ENCODE data around the gene PLCB3. TPM values are rescaled to one million over a fixed set of nuclear protein-coding genes. Genes with fewer than 3 reads are reported as not detected.

Gene PLCB3
- total and polyA plus RNA-seq, 2 of the 13 experiments (the other 11 are each of a cell fraction or from before 2014, with no cell fraction given): 7.5 to 13.8 TPM

DNA sequence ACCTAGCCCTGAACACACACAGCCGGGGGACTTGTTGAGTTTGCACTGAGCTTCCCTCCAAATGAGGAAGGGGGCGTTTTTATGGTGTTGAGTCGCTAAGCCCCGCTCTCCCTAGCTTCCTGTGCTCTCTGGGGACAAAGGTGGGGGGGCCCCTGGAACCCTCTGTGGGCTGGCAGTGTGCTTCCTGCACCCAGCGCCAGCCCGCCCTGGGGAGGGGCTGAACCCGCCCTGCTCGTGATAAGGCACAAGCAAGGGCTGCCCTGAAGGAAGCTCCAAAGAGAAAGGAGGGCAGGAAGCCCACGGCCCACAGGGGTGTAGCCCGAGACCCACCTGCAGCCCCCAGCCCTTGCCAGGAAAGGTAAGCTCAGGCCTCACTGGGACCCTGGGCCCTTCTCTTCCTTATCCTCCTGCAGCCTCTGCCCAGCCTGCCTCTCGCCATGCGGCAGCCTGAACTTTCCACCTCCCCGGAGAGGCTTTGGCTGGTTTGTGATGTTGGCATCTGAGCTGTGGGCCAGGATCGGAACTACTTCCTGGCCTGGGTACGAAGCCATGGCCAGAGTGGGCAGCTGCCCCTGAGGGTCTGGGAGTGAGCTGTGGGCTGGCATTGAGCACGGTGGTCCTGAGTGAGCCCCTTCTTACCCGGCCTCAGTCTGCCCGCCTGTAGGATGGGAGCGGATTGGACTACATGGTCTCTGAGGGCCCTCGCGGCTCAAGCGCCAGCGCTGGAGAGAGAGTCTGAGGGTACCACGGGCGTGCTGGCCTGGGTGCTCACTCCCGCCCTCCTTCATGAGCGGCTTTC is 44.7 kb upstream of the PLCB3 start, which contains the start of gene FERMT3:
TSS of gene FERMT3 (plus strand) at position 265 of the 799 bp plus-strand sequence. CDS start 644 bp downstream, outside the sequence.
- no peak for DNase-seq (ENCODE audit: low spot score)
- no peak; the same call in 2 of the 3 replicates for ATAC-seq
- CTCF ChIA-PET (ENCODE audit: low intra/inter-chr PET ratio, low total read pairs): no interaction called here
- H3K9ac ChIP-seq (ENCODE audit: insufficient read depth, low read depth, low read length): no peak within 1 kb of the TSS
- no peaks in the 10 kb centered on the region for H3K79me2 ChIP-seq (ENCODE audit: insufficient read depth, low read length)
- H3K9me3 ChIP-seq (ENCODE audit: low read length): no peaks in the 10 kb centered on the region
- H3K4me3 ChIP-seq (replicated peaks in 1 of 3; ENCODE audit: insufficient read depth in 1 of 3, low read depth in 2 of 3, low read length in 3 of 3): no peak within 1 kb of the TSS
- intact Hi-C loops (cut with micrococcal nuclease; ENCODE audit: unreplicated experiment): no loop called here
- H3K4me1 ChIP-seq (ENCODE audit: insufficient read depth, low read length): peaks cover 17% of the 10 kb centered on the region
- H2AFZ ChIP-seq (ENCODE audit: low read length): no peak within 1 kb of the TSS
- 0 out of 2 replicates have a peak, but pooled peaks cover 2% of the 10 kb centered on the region for H4K20me1 ChIP-seq (ENCODE audit: insufficient read depth, low read length)
- H3K27ac ChIP-seq (ENCODE audit: extremely low read length, insufficient read depth, low read length): peak within 1 kb of the TSS; percentile 54
- WGBS (ENCODE audit: low lambda C conversion rate): 77% methylated on average over 6 of the region's 27 CpGs
- FAIRE-seq: no peak
- peaks cover 20 to 24% of the 10 kb centered on the region in 2 experiments; a peak in 4 of 5 replicates for H3K36me3 ChIP-seq (replicated peaks in 1 of 2; ENCODE audit: control insufficient read depth in 1 of 2, insufficient read depth in 2 of 2, low read length in 2 of 2)
- no peak within 1 kb of the TSS for H3K4me2 ChIP-seq (ENCODE audit: low read depth, low read length)
- no peaks in the 10 kb centered on the region for H3K27me3 ChIP-seq (ENCODE audit: control insufficient read depth in 1 of 2, insufficient read depth in 2 of 2, low read length in 2 of 2)
- POLR2A ChIA-PET: interaction anchor here (1.4 to 3.8 kb wide), 3 partner anchors 21 to 63 kb away, joined by 5 to 18 read pairs (median 5); partner anchors contain the start of gene STIP1
- in situ Hi-C loops (cut with HindIII; ENCODE audit: extremely low pct_ligation_motif_present, low pct_unique_long_range_greater_than_20kb): no loop called here
- no TSS peak for BruUV-seq (replicated peaks)
- TF ChIP-seq DNMT3B (CRISPR knock-in tag; conservative IDR thresholded peaks at IDR 0.05): no peak
- no peak for TF ChIP-seq IRF2 (CRISPR knock-in tag; IDR thresholded peaks at IDR 0.05)
- TF ChIP-seq AGO2 (optimal IDR thresholded peaks at IDR 0.05; ENCODE audit: low read depth, low read length): peak; percentile 77
- no peak for TF ChIP-seq HHEX (CRISPR knock-in tag; IDR thresholded peaks at IDR 0.05)
- TF ChIP-seq, protein P1, sequence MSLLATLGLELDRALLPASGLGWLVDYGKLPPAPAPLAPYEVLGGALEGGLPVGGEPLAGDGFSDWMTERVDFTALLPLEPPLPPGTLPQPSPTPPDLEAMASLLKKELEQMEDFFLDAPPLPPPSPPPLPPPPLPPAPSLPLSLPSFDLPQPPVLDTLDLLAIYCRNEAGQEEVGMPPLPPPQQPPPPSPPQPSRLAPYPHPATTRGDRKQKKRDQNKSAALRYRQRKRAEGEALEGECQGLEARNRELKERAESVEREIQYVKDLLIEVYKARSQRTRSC (CRISPR knock-in tag; IDR thresholded peaks at IDR 0.05; ENCODE audit: low read depth): no peak
- no peak for TF ChIP-seq RFX3 (CRISPR knock-in tag; IDR thresholded peaks at IDR 0.05)
- TF ChIP-seq HNRNPL (IDR thresholded peaks at IDR 0.05; ENCODE audit: low read depth, low read length): 0 out of 2 replicates have a peak, but pooled peaks have one; percentile 4
- no peak for TF ChIP-seq GLI4 (CRISPR knock-in tag; IDR thresholded peaks at IDR 0.05; ENCODE audit: borderline replicate concordance)
- TF ChIP-seq KDM2A (CRISPR knock-in tag; IDR thresholded peaks at IDR 0.05; ENCODE audit: borderline replicate concordance, low read depth): 0 out of 2 replicates have a peak, but pooled peaks have one; percentile 13
- TF ChIP-seq, protein P2, sequence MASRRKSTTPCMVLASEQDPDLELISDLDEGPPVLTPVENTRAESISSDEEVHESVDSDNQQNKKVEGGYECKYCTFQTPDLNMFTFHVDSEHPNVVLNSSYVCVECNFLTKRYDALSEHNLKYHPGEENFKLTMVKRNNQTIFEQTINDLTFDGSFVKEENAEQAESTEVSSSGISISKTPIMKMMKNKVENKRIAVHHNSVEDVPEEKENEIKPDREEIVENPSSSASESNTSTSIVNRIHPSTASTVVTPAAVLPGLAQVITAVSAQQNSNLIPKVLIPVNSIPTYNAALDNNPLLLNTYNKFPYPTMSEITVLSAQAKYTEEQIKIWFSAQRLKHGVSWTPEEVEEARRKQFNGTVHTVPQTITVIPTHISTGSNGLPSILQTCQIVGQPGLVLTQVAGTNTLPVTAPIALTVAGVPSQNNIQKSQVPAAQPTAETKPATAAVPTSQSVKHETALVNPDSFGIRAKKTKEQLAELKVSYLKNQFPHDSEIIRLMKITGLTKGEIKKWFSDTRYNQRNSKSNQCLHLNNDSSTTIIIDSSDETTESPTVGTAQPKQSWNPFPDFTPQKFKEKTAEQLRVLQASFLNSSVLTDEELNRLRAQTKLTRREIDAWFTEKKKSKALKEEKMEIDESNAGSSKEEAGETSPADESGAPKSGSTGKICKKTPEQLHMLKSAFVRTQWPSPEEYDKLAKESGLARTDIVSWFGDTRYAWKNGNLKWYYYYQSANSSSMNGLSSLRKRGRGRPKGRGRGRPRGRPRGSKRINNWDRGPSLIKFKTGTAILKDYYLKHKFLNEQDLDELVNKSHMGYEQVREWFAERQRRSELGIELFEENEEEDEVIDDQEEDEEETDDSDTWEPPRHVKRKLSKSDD (CRISPR knock-in tag; IDR thresholded peaks at IDR 0.05; ENCODE audit: low read depth): no peak
- no peak for TF ChIP-seq TARDBP (CRISPR knock-in tag; IDR thresholded peaks at IDR 0.05)
- no peak for TF ChIP-seq ZNF143 (CRISPR knock-in tag; IDR thresholded peaks at IDR 0.05)
- no peak for TF ChIP-seq ELF1 (CRISPR knock-in tag; IDR thresholded peaks at IDR 0.05)
- no peak for TF ChIP-seq HNF4A (CRISPR knock-in tag; IDR thresholded peaks at IDR 0.05)
- no peak for TF ChIP-seq PAX8 (CRISPR knock-in tag; IDR thresholded peaks at IDR 0.05; ENCODE audit: borderline replicate concordance)
- TF ChIP-seq KDM5A (IDR thresholded peaks at IDR 0.05; ENCODE audit: borderline replicate concordance, low read length): no peak
- TF ChIP-seq RXRA (CRISPR knock-in tag; IDR thresholded peaks at IDR 0.05): peak; percentile 5; the same call in 1 of the 2 replicates
- TF ChIP-seq GATA4 (IDR thresholded peaks at IDR 0.05; ENCODE audit: borderline replicate concordance, low read depth): no peak
- TF ChIP-seq GABPA (IDR thresholded peaks at IDR 0.05; ENCODE audit: low read depth, low read length): no peak
- TF ChIP-seq GABPA (CRISPR knock-in tag; IDR thresholded peaks at IDR 0.05; ENCODE audit: low read depth): 0 out of 2 replicates have a peak, but pooled peaks have one; percentile 36
- no peak for TF ChIP-seq ZNF160 (CRISPR knock-in tag; IDR thresholded peaks at IDR 0.05)
- no peak for TF ChIP-seq ZNF296 (CRISPR knock-in tag; conservative IDR thresholded peaks at IDR 0.05)
- TF ChIP-seq ZNF10 (CRISPR knock-in tag; IDR thresholded peaks at IDR 0.05; ENCODE audit: borderline replicate concordance, low read depth): no peak
- no peak for TF ChIP-seq DNMT1 (CRISPR knock-in tag; IDR thresholded peaks at IDR 0.05)
